Raji (cell line): ENCODE results near the gene GPALPP1.

ENCODE experiments used
- POLR2A ChIP-seq: IDR thresholded peaks from 2 replicates; pipeline ENCODE4 v1.6.1; 2011; ENCODE audit warnings: low read depth, low read length, control low read depth; ENCODE audit not compliant: insufficient read depth

Gene GPALPP1, protein sequence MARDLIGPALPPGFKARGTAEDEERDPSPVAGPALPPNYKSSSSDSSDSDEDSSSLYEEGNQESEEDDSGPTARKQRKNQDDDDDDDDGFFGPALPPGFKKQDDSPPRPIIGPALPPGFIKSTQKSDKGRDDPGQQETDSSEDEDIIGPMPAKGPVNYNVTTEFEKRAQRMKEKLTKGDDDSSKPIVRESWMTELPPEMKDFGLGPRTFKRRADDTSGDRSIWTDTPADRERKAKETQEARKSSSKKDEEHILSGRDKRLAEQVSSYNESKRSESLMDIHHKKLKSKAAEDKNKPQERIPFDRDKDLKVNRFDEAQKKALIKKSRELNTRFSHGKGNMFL

DNA sequence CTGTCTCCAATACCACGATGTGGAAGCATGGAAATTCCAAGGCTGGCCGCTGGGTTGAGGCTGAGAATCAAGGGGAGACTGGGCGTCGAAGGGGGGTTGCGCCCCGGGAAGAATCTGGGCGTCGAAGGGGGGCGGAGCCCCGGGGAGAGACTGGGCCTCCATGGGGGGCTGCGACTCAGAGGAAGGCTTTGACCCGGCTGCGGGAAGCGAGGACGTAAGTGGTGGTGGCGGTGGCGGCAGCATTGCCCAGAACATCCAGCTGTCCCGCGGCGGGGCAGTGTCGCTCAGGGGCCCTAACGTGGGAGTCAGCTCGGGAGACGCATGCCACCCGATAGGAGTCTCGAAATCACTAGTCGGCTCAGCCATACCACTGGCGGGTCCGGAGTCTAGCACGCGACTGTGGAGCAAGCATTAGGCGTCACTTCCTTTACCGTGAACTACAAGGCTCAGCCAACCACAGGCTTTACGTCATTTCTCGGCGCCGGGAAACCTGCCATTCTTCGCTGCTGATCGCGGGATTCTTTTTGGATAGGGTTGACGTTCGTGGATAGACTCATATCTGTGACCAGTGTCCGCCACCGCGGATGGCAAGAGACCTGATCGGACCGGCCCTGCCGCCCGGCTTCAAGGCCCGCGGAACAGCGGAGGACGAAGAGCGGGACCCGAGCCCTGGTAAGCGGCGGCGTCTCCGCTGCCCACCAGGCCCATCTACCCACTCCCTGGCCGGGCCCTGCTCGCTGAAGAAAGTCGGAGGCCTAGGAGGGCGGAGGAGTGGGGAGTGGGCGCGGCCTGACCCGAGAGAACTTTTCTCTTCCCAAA is at the start of gene GPALPP1, which contains the start of gene NUFIP1:
Gene GPALPP1, plus strand, starts transcription at position 468 of the 819 bp plus-strand sequence. Its CDS starts 117 bp downstream, at position 585.
Gene NUFIP1, minus strand, starts transcription at position 401 of the 819 bp plus-strand sequence. Its CDS starts 35 bp downstream, at position 366.
- peak; percentile 85 for TF ChIP-seq POLR2A

DNA sequence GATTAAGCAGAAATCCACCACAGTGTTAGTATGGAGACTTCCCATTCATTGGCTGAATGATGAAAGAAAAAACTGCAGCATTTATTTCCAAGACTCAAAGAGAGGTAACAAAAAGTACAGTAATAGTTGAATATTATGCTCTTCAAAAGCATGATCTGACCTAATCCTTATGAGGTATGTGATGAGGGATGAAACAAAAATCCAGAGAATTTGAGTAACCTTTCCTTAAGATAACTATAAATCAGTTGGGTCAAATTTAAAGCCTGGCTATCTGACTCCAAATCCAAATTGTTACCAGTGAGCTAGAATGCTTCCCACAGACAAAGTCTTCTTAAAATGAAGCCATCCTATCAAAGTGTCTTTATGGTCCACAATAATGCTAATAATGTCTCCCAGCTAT is 38.2 kb upstream of the GPALPP1 start:
- no peak for TF ChIP-seq POLR2A

DNA sequence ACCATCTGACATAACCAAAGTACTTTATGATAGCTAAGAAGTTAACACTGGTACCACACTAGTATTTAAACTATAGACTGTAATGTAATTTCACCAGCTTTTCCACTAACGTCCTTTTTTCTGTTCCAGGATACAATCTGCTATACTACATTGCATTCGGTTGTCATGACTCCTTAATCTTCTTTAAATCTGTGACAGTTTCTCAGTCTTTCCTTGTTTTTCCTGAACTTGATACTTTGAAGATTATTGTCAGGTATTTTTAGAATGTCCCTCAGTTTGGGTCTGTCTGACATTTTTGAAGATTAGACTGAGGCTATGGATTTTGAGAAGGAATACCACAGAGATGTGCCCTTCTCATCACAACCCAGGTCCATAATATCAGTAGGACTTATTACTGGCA is 36.7 kb upstream of the GPALPP1 start:
- TF ChIP-seq POLR2A = no peak

DNA sequence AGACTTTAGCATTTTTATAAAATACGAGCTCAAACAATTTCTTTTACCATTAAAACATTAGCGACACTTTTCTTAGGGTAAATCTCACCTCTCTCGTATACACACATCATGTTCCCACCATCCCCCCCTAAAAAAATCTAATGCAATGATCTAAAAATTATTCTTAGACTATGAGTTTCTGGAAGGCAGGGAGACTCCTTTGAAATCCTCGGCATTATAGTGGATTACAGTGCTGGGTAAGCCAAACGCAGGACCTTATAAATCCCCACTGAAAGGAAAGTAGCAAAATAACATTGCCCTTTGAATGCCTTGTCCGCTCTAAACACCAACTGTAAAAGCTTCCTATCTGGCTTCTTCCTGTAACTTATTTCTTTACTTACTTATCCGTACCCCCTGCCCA is 35.1 kb upstream of the GPALPP1 start:
- no peak for TF ChIP-seq POLR2A

DNA sequence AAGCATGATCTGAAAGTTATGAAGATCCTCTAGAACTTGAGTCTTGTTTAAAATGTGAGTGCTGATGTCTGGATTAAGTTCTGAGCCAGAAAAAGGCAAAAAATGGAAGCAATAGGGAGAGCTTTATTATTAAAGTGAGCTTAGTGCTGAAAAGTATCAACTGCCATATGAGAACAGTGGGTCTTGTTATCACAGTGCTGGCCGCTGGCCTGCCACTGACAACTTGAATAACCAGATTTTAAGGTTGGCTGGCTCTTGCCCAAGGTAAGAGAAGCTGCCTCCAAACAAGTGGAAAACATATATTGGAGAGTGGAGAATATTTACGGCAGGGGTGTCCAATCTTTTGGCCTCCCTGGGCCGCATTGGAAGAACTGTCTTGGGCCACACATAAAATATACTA is 33.9 kb upstream of the GPALPP1 start:
- TF ChIP-seq POLR2A = no peak

DNA sequence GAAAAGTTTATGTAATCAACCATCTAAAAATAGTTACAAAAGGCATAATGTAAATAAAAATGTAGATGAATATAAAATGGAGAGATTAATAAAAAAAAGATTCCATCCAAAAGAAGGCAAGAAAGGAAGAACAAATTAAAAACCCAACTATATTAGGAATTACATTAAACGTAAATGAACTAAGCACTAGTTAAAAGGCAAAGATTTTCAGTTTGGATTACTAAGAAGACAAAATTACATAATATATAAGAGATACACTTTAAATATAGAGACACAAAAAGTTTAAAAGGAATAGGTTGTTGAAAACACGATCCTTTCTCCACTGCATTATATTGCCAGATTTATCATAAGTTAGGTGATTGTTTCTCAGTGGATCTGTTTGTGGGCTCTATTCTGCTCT is 27.3 kb upstream of the GPALPP1 start:
- TF ChIP-seq POLR2A = no peak

DNA sequence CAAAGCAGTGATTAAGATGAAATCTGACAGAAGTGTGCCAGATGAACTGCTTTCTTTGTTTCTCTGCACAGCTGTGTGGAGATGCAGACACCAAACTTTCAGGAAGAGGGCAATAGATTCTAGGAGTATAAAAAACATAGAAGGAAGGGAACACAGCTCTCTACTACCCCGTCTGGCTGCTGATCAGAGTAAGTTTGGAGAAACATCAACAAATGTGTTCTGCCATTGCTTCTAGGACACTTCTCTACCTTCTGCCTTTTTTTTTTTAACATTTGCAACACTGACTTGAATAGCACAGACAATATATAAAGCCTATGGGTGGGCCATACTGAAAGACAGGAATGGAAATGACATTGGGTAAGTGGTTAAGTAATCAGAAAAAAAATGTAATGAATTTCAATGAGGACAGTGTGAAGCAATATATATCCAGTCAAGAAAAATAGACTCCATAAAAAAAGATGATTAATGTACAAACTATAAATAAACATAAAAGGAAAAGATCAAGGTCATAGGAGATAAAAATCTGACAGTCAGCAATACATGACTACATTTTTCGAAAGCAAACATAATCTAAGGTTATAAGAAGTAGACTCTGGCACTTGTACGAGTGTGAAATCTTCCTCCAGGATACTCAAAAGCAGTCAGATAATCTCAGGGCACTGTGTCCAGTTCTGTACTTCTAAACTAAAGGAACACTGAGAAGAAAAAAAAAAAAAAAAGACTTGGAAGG is 21.5 kb upstream of the GPALPP1 start:
- TF ChIP-seq POLR2A = no peak

DNA sequence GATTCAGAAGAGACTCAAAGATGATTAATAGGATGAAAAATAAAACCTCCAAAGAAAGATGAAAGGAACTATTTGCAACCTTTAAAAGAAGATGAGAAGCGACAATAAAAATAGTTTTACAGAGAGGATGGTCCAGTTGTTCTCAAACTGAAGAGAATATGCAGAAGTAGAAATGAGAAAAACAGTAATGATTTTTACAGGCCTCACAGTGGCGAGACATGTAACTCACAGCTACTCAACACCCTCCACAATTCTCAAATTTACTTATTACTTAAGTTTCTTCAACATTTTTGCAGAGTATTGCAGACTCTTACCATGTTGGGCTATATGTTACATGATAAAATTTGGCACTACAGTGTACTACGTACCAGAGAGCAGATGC is 20.9 kb upstream of the GPALPP1 start:
- TF ChIP-seq POLR2A = no peak

DNA sequence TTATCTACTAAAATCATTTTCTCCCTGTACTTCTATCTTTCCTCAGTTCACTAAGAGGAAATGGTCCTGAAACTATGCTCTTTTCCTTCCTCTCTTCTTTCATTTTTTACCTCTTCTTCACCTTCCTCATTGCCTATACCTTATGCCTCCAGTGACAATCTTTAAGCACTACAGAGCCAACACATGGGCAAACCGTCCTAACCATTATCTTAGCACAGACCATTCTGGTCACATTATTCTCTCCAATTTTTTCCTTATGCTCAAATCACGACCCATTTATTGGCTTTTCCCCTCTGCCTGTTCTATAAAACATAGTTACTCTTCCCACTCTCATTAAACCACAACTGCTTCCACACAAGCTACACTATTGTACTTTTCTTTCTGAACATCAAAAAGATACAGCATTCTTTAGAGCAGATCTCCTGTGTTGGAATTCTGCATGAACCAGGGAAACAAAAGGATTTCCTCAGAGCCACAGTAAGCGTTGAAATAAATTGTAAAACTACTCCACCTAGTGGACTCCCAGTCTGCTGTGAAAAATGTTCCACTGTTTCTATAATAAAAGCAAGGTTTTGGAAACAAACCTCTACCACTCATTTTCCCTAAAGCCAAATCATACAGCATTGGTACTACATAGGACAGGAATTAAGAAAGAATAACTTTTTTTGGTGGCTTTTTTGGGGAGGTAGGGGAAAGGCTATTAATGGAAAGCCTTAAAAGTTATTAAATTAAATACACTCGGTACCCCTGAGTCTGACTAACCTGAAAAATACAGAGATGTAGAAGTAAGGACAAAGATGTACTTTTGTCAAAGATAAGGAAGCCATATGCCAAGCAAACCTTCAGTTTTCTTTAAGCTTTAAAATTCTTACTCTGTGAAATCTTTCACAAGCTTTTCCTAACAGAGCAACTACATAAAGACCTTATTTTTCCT is 19.5 kb upstream of the GPALPP1 start:
- TF ChIP-seq POLR2A = no peak

DNA sequence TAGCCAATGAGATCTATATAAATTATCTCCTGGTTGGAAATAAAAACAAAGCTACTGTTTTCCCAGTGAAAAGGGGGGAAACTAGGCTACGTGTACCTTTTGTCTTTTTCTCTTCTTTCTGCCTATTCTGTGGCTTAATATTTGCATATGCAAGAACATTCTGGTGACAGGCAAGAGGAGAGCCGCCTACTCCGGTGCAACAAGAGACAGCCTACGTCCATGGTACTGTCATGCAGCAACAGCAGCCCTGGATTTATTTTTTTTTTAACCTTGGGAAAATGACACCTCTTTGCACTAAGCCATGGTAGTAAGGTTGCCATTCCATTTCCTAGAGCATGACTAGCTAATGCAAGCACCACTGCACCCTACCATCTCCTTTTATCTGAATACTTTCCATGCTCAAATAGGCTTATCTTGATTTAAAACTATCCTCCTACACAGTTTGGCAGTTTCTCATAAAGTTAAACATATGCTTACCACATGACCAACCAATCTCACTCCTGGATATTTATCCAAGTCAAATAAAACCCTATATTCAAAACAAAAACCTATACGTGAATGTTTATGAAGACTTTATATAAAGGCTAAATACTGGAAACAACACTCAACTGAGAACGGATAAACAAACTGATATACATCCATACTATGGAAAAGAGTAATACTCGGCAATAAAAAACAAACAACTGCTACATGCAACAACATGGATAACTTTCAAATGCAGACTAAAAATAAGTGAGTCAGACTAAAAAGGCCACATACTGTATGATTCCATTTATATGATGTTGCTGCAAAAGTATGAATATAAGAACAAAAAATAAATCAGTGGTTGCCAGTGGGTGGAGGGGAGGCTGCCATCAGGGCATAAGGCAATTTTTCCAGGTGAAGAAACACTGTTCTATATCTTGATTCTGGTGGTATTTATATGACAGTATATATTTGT is 17.4 kb upstream of the GPALPP1 start:
- no peak for TF ChIP-seq POLR2A

DNA sequence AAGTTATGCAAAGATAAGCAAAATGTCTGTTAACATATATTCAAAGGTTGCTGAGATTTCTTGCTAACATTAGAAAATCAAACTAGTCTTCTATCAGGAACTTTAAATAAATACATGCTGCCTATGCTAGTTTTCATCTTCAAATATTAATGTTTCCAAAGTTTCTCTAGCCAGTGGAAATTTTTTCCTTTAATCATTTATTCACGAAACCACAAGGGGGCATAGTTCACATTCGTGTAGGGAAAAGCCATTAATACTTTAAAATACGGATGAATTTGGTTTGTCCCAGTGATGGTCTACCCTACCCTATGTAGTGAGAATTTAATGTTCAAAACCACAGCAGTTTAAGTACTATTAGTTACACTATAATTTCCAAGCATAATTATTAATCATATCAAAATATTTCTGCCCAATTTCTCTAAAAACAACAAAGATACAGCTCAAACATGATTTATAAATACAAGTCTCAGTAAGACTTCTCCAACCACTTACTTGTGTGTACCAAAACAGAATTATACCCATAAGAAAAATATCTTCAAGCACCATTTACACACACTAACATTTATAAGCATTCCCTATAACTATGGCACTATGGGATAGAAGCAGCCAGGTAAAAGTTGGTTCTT is 16.3 kb upstream of the GPALPP1 start:
- no peak for TF ChIP-seq POLR2A

DNA sequence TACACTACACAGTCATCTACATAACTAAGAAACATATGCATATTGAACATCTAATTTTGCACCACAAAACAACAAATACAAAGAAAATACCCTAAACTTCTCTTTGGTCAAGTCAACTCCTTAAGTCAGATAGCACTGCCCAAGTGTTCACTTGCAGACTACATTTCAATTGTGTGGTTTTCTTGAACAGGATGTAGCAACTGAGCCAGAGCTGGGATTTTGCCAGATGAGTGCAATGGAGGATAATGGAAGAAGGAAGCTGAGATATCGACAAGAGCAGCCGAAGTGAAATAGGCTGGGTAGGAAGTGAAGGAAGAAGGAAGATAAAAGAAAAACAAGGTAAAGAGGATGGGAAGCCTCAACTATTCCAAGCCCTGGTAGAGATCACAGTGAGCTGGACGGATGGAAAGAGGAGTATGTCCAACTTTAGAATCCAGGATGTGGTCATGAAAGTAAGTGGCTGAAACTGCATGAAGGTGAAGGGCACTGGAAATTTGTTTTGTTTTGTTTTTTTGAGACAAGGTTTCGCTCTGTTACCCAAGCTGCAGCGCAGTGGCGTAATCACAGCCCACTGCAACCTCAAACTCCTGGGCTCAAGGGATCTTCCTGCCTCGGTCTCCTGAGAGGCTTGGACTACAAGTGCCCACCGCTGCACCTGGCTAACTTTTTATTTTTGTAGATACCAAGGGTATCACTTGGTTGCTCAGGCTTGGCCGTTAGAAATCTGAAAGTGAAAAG is 15.1 kb upstream of the GPALPP1 start:
- TF ChIP-seq POLR2A = no peak
